Erythroblast (primary cell): ENCODE results near the gene PAQR5.
"Not testable (repeated sequence)": the region's sequence is repeated elsewhere in the genome, so short reads cannot be mapped to it uniquely, and the experiment has no call there.

Experiments used
- DNase-seq, 2 experiments: peaks; one replicate each; lab custom pipeline; 2025; lab: John Stamatoyannopoulos, UW
- GATA1 ChIP-seq: IDR thresholded peaks from 2 replicates; pipeline ENCODE4 v1.6.1; 2011; ENCODE audit warnings: low read depth, mild to moderate bottlenecking, control low read depth, low read length, moderate library complexity
- POLR2A ChIP-seq: IDR thresholded peaks from 2 replicates; pipeline ENCODE4 v1.6.1; 2011; ENCODE audit warnings: mild to moderate bottlenecking, low read length

Gene PAQR5

DNA sequence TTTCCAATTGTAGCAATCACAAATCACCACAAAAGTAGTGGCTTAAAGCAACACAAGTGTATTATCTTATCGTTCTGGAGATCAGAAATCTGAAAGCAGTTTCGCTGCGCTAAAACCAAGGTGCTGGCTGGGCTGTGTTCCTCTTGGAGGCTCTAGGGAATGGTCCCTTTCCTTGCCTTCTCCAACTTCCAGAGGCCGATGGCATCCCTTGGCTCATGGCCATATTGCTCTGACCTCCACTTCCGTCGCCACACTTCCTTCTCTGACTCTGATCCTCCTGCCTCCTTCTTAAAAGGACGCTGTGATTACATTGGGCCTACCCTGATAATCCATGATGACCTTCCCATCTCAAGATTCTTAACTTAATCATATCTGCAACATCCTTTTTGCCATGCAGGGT lies 10.7 kb upstream of the PAQR5 start:
- no peak for DNase-seq
- no peak for TF ChIP-seq POLR2A
- TF ChIP-seq GATA1 = no peak

- no peak for DNase-seq
- TF ChIP-seq GATA1 (no peak), POLR2A (no peak)
Measured at GRCh38 chr15:69288531-69289341, 10.0 kb upstream of the PAQR5 start.

GRCh38 chr15:69289342-69290146 lies 9.2 kb upstream of the PAQR5 start:
- DNase-seq = no peak
- TF ChIP-seq POLR2A (no peak), GATA1 (no peak)

GRCh38 chr15:69290346-69291164 lies 8.2 kb upstream of the PAQR5 start:
- TF ChIP-seq GATA1 = no peak
- TF ChIP-seq POLR2A = no peak
- DNase-seq = no peak

- not testable (repeated sequence) for DNase-seq
Measured at GRCh38 chr15:69291651-69292050, 7.1 kb upstream of the PAQR5 start.

DNA sequence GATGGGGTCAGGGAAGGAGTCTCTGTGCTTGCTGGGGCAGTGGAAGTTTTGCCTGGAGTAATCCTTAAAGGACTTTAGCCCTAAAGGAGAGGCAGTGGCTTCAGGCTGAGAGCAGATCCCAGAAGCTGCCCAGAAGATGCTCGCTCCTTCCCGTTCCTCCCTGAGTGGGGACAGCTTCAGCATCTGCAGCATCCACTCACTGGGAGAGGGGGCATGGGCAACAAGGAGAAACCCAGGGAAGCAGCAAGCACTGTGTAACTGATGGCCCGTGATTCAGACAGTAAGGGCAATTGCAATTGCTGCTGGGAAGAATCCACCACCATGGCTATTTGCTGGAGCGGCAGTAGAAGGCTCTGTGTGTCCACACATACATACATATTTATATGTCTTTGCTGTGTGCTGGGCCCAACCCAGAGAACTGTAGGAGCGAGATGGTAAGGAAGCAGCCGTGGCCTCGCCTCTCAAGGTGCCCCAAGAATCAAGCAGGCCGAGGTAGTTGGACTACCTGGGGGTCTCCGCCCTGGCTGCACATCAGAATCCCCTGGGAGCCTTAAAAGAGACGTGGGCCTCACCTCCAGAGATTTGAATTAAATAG lies 5.8 kb upstream of the PAQR5 start:
- TF ChIP-seq GATA1 (no peak), POLR2A (no peak)

GRCh38 chr15:69293741-69294615 lies 4.7 kb upstream of the PAQR5 start:
- DNase-seq = no peak
- TF ChIP-seq POLR2A (no peak), GATA1 (no peak)

More for the DNA sequence above, 5.8 kb upstream of the PAQR5 start:
- DNase-seq = no peak

DNA sequence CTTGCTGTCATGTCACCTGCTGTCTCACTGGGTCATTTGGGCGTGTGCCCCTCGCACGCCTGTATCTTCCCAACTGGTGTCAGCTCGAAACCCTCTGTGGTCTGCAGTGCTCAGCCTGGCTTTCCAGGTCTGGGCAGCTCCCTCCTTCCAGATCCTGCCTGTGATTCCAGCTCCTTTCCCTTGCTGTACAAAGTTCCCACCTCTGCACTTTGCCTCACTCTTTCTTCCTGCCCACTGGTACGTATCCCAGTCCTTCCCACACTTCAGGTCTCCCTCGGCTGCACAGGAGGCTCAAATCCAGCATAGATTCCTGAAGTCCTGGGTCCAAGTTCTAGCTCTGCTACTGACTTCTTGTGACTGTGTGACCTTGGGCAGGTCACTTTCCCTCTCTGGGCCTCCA lies 2.1 kb upstream of the PAQR5 start:
- DNase-seq = no peak
- TF ChIP-seq POLR2A (no peak), GATA1 (no peak)

DNA sequence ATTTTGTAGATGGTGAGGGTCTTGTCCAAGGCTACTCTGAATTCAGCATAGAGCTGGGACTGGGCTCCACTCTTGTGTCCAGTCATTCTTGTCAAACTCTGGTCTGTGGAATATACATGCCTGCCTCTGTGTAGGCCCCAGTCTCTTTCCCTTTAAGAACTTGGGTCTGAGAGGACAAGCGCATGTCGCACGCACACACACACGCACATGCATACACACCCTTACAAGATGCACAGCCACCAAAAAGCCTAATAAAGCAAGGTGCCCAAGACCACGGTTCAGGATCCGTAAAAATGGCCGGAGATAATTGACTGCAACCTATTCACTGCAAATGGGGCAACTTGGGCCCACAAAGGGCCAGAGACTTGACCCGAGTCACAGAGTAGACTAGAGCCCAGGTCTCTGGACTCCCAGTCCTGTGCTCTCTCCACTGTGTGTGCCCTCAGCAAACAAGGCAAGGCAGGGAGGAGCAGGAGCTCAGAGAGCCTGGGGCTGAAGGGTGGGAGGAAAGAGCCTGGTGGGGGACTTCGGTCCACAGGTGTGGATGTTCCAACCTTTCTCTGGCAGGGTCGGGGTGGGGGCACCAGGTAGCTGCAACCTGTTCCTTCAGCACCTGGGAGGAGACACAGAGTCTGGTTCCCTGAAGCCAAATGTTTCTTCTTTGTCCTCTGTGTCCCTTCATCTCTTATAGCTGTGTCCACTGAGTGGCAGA lies 914 bp upstream of the PAQR5 start:
- TF ChIP-seq GATA1 = no peak
- no peak for TF ChIP-seq POLR2A

GRCh38 chr15:69298354-69298696 lies 387 bp upstream of the PAQR5 start:
- DNase-seq = no peak
- no peak for TF ChIP-seq POLR2A
- no peak for TF ChIP-seq GATA1

More for the DNA sequence above, 914 bp upstream of the PAQR5 start:
- DNase-seq = peak in 1 of 2 experiments; percentile 21

DNA sequence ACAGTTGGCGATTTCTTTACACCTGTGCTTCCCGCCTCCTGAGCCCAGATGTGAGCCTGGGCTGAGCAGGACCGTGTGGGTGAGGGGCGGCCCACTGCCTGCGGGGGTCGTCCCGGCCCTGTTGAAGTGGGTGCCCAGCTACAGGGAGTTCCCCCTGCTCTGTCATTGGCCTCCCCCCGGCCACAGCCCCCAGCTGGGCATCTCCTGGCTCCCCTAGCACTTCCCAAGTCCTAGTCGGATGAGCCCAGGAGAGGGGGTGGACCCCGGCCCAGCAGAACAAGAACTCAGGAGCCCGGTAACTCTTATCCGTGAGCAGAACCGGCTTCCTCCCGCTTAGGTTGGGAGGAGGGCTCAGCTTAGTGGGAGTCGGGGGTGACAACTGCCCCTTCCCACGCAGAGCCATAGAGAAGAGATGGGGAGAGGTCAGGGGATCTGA lies 757 bp downstream of the PAQR5 start:
- no peak for TF ChIP-seq GATA1
- no peak for TF ChIP-seq POLR2A
- DNase-seq = no peak
